Transverse colon (tissue), 3 donors: ENCODE results near the gene CCNH.

Source experiments
- EP300 ChIP-seq: sonication (generic); formaldehyde crosslinking; IDR thresholded peaks from one replicate; pipeline ENCODE4 v1.6.1; 2017; ENCODE audit warnings: antibody characterized with exemption, low read depth
- POLR2AphosphoS5 ChIP-seq, 3 donors: sonication (generic); formaldehyde crosslinking; IDR thresholded peaks; one replicate each; pipeline ENCODE4 v1.6.1; 2016; ENCODE audit warnings: antibody characterized with exemption in 3 of 3

- TF ChIP-seq POLR2AphosphoS5 (IDR thresholded peaks at IDR 0.05) (no peak), EP300 (no peak)
Observed at GRCh38 chr5:87403899-87404298, 8.8 kb downstream of the CCNH start.
